Esophagus squamous epithelium (tissue), 5 donors: ENCODE measurements around the gene IFT122. TPM values are rescaled to one million over a fixed set of nuclear protein-coding genes. Genes with fewer than 3 reads are reported as not detected.

Experiments
- DNase-seq: peaks from one replicate; lab custom pipeline; 2025; lab: John Stamatoyannopoulos, UW
- H3K27ac ChIP-seq, 4 donors: fragments of 200-600 bp; sonication (generic); one replicate each; pipeline ENCODE4 v1.5.1; 2016 to 2019; ENCODE audit warnings: mild to moderate bottlenecking in 1 of 4
- H3K27me3 ChIP-seq, 4 donors: fragments of 200-600 bp; sonication (generic); 1 replicate in 3 of 4; 2 replicates in 1 of 4; pipeline versions ENCODE4 v1.5.1 to v1.6.0; 2017 to 2021; ENCODE audit warnings: antibody characterized with exemption in 1 of 4
- H3K36me3 ChIP-seq, 3 donors: fragments of 200-600 bp; sonication (generic); one replicate each; pipeline ENCODE4 v1.5.1; 2016 to 2019
- H3K4me1 ChIP-seq, 3 donors: fragments of 200-600 bp; sonication (generic); one replicate each; pipeline ENCODE4 v1.5.1; 2017 to 2019
- H3K4me3 ChIP-seq, 4 donors: fragments of 200-600 bp; sonication (generic); 1 replicate in 3 of 4; 2 replicates in 1 of 4; pipeline ENCODE4 v1.5.1; 2016 to 2019; ENCODE audit warnings: mild to moderate bottlenecking in 2 of 4, moderate library complexity in 1 of 4
- H3K9me3 ChIP-seq, 3 donors: fragments of 200-600 bp; sonication (generic); one replicate each; pipeline ENCODE4 v1.5.1; 2016 to 2019
- POLR2A ChIP-seq, 4 donors: fragments of 450-650 bp; IDR thresholded peaks; one replicate each; pipeline ENCODE4 v1.6.1; 2017; ENCODE audit warnings: antibody characterized with exemption in 4 of 4, mild to moderate bottlenecking in 4 of 4, moderate library complexity in 3 of 4
- WGBS, 2 donors: methylation state at CpG; one replicate each; pipeline ENCODE4 v1.1.5; 2018; 5-methylcytosine and 5-hydroxymethylcytosine counted together
- intact Hi-C: fragments of 100-400 bp; cut with DNase I; formaldehyde crosslinking; loops from one replicate; pipeline ENCODE4 v1.15.0; 2022
- total RNA-seq, 4 donors: library from RNA; depleted of rRNA; stranded (reverse); fragments of >200 nt; gene quantifications; one replicate each; pipeline ENCODE4 v1.1.0, GENCODE V29; 2016
- TF ChIP-seq, protein P1 (sequence below), 6 experiments: fragments of 450-650 bp in 4 of 6; fragments of 200-600 bp in 2 of 6; sonication (generic) in 2 of 6; IDR thresholded peaks; one replicate each; pipeline ENCODE4 v1.5.1; 2016 to 2019; ENCODE audit warnings: antibody characterized with exemption in 6 of 6, mild to moderate bottlenecking in 4 of 6, moderate library complexity in 4 of 6
- donor health status: DM: yes; HTN: yes; CAD: no.

Gene IFT122
- total RNA-seq, 4 donors from 2014 or later = 6.0 to 26.5 (median 11.5) TPM

DNA sequence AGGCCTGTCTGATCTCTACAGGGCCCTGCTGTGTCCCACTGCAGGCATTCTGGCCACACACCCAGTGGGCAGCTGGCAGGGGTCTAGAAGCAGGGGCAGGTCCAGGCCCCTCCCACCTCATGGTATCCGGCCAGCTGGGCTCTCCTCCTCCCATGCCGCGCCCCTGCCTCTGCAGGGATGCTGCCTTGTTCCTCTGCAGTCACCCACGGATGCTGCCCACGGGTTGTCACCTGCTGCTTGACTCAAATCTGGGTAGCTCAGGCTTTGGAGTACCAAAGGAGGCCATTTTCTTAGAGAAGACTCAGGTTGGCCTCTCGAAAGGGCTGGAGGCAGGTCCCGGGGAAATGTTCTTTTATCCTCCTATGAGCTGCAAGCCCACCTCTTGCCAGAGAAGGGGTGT, 36.6 kb upstream of the IFT122 start:
- intact Hi-C loops = no loop called here
- Histone ChIP-seq H3K27ac (no peak overlapping the region), H3K4me3 (no peak overlapping the region), H3K9me3 (no peaks in the 10 kb centered on the region), H3K27me3 (no peaks in the 10 kb centered on the region), H3K4me1 (peaks cover 0 to 11% (median 0%) of the 10 kb centered on the region in 3 donors), H3K36me3 (no peaks in the 10 kb centered on the region)
- DNase-seq = no peak
- no peak for TF ChIP-seq POLR2A (IDR thresholded peaks at IDR 0.05)
- TF ChIP-seq, protein P1, sequence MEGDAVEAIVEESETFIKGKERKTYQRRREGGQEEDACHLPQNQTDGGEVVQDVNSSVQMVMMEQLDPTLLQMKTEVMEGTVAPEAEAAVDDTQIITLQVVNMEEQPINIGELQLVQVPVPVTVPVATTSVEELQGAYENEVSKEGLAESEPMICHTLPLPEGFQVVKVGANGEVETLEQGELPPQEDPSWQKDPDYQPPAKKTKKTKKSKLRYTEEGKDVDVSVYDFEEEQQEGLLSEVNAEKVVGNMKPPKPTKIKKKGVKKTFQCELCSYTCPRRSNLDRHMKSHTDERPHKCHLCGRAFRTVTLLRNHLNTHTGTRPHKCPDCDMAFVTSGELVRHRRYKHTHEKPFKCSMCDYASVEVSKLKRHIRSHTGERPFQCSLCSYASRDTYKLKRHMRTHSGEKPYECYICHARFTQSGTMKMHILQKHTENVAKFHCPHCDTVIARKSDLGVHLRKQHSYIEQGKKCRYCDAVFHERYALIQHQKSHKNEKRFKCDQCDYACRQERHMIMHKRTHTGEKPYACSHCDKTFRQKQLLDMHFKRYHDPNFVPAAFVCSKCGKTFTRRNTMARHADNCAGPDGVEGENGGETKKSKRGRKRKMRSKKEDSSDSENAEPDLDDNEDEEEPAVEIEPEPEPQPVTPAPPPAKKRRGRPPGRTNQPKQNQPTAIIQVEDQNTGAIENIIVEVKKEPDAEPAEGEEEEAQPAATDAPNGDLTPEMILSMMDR (IDR thresholded peaks at IDR 0.05) = no peak
- 55 to 90% methylated on average over 2 to 5 of the region's 7 CpGs for WGBS, 2 donors

DNA sequence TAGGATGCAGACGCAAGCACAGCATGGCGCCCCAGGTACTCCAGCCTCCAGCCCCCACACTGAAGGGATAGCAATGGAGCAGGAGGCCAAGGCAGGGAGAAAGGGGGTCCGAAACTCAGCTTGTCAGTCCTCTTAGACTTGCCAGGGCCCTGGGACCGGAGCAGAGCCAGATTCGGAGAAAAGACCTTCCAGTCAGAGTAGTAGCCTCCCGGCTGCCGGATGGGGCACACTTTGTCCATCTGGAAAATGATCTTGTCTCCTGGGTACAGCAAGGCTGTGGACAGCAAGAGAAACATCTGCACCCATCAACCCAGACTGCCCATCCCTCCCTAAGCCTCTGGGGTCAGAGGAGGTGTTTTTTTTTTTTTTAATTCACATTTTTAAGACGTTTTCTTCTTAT, 35.9 kb upstream of the IFT122 start:
- Histone ChIP-seq H3K27ac (no peak overlapping the region), H3K9me3 (no peaks in the 10 kb centered on the region), H3K27me3 (no peaks in the 10 kb centered on the region), H3K4me3 (no peak overlapping the region), H3K36me3 (no peaks in the 10 kb centered on the region), H3K4me1 (peaks cover 0 to 7% (median 0%) of the 10 kb centered on the region in 3 donors)
- WGBS, 2 donors = 75 to 82% methylated on average over 7 to 8 of the region's 8 CpGs
- TF ChIP-seq, protein P1 (IDR thresholded peaks at IDR 0.05) = no peak
- TF ChIP-seq POLR2A (IDR thresholded peaks at IDR 0.05) = no peak
- DNase-seq = no peak
- intact Hi-C loops = no loop called here

DNA sequence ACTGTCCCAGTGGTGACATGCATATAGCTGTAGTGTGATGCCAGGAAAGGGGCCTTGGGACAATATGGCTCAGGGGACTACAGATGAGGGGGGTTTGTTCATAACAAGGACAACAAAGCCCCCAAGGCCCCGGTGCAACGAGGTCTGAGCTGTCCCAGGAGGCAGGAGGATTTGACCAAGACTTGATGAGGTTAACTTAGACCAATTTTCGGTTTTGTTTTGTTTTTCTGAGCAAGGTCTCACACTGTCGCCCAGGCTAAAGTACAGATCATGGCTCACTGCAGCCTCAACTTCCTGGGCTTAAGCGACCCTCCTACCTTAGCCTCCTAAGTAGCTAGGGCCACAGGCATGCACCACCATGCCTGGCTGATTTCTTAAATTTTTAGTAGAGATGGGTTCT, 35.4 kb upstream of the IFT122 start:
- no peaks in the 10 kb centered on the region for H3K36me3 ChIP-seq
- WGBS, 2 donors = 77 to 85% methylated on average over 5 of the region's 5 CpGs
- H3K4me1 ChIP-seq = peaks cover 0 to 6% (median 0%) of the 10 kb centered on the region in 3 donors
- DNase-seq = no peak
- intact Hi-C loops = no loop called here
- H3K27ac ChIP-seq = no peak overlapping the region
- H3K27me3 ChIP-seq = no peaks in the 10 kb centered on the region
- TF ChIP-seq, protein P1 (IDR thresholded peaks at IDR 0.05) = no peak
- no peak for TF ChIP-seq POLR2A (IDR thresholded peaks at IDR 0.05)
- no peaks in the 10 kb centered on the region for H3K9me3 ChIP-seq
- H3K4me3 ChIP-seq = no peak overlapping the region

DNA sequence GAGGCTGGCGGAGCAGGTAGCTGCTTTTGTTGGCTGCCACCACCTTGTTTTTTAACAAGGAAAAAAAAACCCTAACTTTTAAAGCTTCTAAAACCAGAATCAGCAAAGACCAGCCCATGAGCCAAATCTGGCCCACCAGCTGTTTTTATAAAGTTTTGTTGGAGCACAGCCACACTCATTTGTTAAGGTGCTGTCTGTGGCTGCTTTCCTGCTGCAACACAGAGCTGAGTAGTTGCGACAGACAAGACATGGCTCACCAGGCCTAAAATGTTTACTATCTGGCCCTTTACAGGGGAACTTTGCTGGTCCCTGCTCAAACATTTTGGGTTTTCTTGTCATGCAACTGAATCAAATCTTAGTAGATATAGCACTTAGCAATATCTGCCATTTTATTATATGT, 30.5 kb upstream of the IFT122 start:
- Histone ChIP-seq H3K9me3 (no peaks in the 10 kb centered on the region), H3K27me3 (no peaks in the 10 kb centered on the region), H3K4me3 (no peak overlapping the region), H3K27ac (no peak overlapping the region), H3K36me3 (no peaks in the 10 kb centered on the region), H3K4me1 (no peaks in the 10 kb centered on the region)
- no peak for TF ChIP-seq POLR2A (IDR thresholded peaks at IDR 0.05)
- TF ChIP-seq, protein P1 (IDR thresholded peaks at IDR 0.05) = no peak
- WGBS, 2 donors = 63 to 68% methylated on average over 2 of the region's 2 CpGs
- intact Hi-C loops = no loop called here
- no peak for DNase-seq

DNA sequence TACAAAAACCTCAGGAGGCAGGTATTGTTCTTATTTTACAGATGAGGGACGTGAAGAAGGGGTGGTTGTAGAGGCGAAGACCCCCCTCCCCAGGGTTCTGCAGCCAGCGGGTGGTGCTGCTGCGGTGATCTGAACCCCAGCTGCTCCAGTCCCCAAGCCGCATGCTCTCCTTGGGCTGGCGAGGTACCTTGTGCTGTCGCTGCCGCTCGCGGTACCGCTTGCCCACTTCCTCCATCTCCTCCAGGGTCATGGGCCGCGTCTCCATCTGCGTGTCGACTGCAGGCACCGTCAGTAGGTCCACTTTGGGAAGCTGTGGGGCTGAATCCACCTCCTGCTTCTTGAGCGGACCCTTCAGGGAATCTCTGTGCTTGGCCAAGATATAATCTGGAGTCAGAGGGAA, 29.1 kb upstream of the IFT122 start:
- H3K4me1 ChIP-seq = no peaks in the 10 kb centered on the region
- 92 to 96% methylated on average over 5 to 17 of the region's 17 CpGs for WGBS, 2 donors
- no peak overlapping the region for H3K27ac ChIP-seq
- no peaks in the 10 kb centered on the region for H3K36me3 ChIP-seq
- H3K9me3 ChIP-seq = no peaks in the 10 kb centered on the region
- intact Hi-C loops = no loop called here
- no peak for TF ChIP-seq POLR2A (IDR thresholded peaks at IDR 0.05)
- TF ChIP-seq, protein P1 (IDR thresholded peaks at IDR 0.05) = no peak
- no peak overlapping the region for H3K4me3 ChIP-seq
- no peaks in the 10 kb centered on the region for H3K27me3 ChIP-seq
- DNase-seq = no peak
